Measurements from ENCODE around the gene DCAF5.

Gene DCAF5

GRCh38 chr14:69101331-69101826 is 51.5 kb downstream of the DCAF5 start:
- Histone ChIP-seq H4K8ac (ENCODE audit: low read depth, low read length) (no peak overlapping the region), H2AFZ (ENCODE audit: low read length) (no peak overlapping the region), H3K9me3 (replicated peaks in 1 of 2; ENCODE audit: control insufficient read depth in 2 of 2, insufficient read depth in 1 of 2, low read depth in 1 of 2, low read length in 2 of 2) (no peaks in the 10 kb centered on the region), H3K14ac (ENCODE audit: low read length) (no peak overlapping the region), H2BK120ac (ENCODE audit: low read depth, low read length) (no peak overlapping the region), H2BK12ac (ENCODE audit: low read length) (no peak overlapping the region), H3K4ac (ENCODE audit: low read length) (no peak overlapping the region), H3K4me1 (ENCODE audit: control insufficient read depth in 2 of 2, insufficient read depth in 1 of 2, low read depth in 1 of 2, low read length in 2 of 2) (peaks cover 7 to 12% of the 10 kb centered on the region in 2 donors), H3K4me2 (ENCODE audit: insufficient read depth, low read length, poor library complexity, severe bottlenecking) (no peak overlapping the region), H3K9ac (ENCODE audit: low read depth, low read length, poor library complexity) (no peak overlapping the region), H4K91ac (ENCODE audit: low read depth, low read length, poor library complexity) (no peak overlapping the region), H3K4me3 (ENCODE audit: low read length in 2 of 2) (no peak overlapping the region), H2BK15ac (ENCODE audit: low read length) (no peak overlapping the region), H3K79me1 (ENCODE audit: low read depth, low read length) (no peaks in the 10 kb centered on the region), H3K27ac (replicated peaks; ENCODE audit: low read length) (no peak overlapping the region), H3K18ac (ENCODE audit: low read length) (no peak overlapping the region), H3K27me3 (ENCODE audit: control insufficient read depth in 3 of 3, insufficient read depth in 3 of 3, low read depth in 1 of 3, low read length in 3 of 3) (no peaks in the 10 kb centered on the region), H2BK5ac (ENCODE audit: low read length) (no peak overlapping the region), H3K23ac (ENCODE audit: low read depth, low read length, poor library complexity) (no peak overlapping the region), H2AK5ac (ENCODE audit: low read depth, low read length) (no peak overlapping the region), H3K36me3 (replicated peaks in 1 of 2; ENCODE audit: control insufficient read depth in 2 of 2, insufficient read depth in 2 of 2, low read length in 2 of 2) (peaks cover 4 to 44% of the 10 kb centered on the region in 2 donors)
- DNase-seq (ENCODE audit: low spot score): no peak
- WGBS, 2 donors (ENCODE audit: extremely low coverage in 2 of 2, insufficient read length in 2 of 2, insufficient replicate concordance in 1 of 2): no CpG with 5 or more reads among the region's 4 CpGs

DNA sequence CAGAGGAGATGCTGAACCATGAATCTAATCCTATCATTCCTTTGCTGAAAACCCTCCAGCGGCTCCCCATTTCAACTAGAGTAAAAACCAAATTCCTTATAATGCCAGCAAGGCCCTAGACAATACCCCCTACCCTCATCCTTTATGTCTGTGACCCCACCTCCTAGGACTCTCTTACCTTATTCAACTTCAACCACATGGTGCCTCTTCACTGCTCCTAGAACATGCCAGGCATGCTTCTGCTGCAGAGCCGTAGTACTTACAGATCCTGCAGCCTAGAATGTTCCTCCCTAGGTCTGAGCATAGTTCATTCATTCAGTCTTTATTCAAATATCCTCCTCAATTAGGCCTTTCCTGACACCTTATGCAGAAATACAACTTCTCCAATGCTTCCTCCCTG is 54.9 kb downstream of the DCAF5 start:
- no peak overlapping the region for H4K8ac ChIP-seq (ENCODE audit: low read depth, low read length)
- DNase-seq (ENCODE audit: low spot score): no peak
- H3K18ac ChIP-seq (ENCODE audit: low read length): no peak overlapping the region
- no peaks in the 10 kb centered on the region for H3K27me3 ChIP-seq (ENCODE audit: control insufficient read depth in 3 of 3, insufficient read depth in 3 of 3, low read depth in 1 of 3, low read length in 3 of 3)
- H2AFZ ChIP-seq (ENCODE audit: low read length): no peak overlapping the region
- peaks cover 0 to 21% of the 10 kb centered on the region in 2 donors for H3K36me3 ChIP-seq (replicated peaks in 1 of 2; ENCODE audit: control insufficient read depth in 2 of 2, insufficient read depth in 2 of 2, low read length in 2 of 2)
- no peak overlapping the region for H3K23ac ChIP-seq (ENCODE audit: low read depth, low read length, poor library complexity)
- H2BK120ac ChIP-seq (ENCODE audit: low read depth, low read length): no peak overlapping the region
- no peaks in the 10 kb centered on the region for H3K9me3 ChIP-seq (replicated peaks in 1 of 2; ENCODE audit: control insufficient read depth in 2 of 2, insufficient read depth in 1 of 2, low read depth in 1 of 2, low read length in 2 of 2)
- no peak overlapping the region for H2AK5ac ChIP-seq (ENCODE audit: low read depth, low read length)
- no peak overlapping the region for H3K4ac ChIP-seq (ENCODE audit: low read length)
- H3K9ac ChIP-seq (ENCODE audit: low read depth, low read length, poor library complexity): no peak overlapping the region
- H3K4me2 ChIP-seq (ENCODE audit: insufficient read depth, low read length, poor library complexity, severe bottlenecking): no peak overlapping the region
- no CpG with 5 or more reads among the region's 2 CpGs for WGBS, 2 donors (ENCODE audit: extremely low coverage in 2 of 2, insufficient read length in 2 of 2, insufficient replicate concordance in 1 of 2)
- H3K4me1 ChIP-seq (ENCODE audit: control insufficient read depth in 2 of 2, insufficient read depth in 1 of 2, low read depth in 1 of 2, low read length in 2 of 2): peaks cover 20 to 23% of the 10 kb centered on the region in 2 donors
- H3K4me3 ChIP-seq (ENCODE audit: low read length in 2 of 2): no peak overlapping the region
- no peaks in the 10 kb centered on the region for H3K79me1 ChIP-seq (ENCODE audit: low read depth, low read length)
- no peak overlapping the region for H2BK15ac ChIP-seq (ENCODE audit: low read length)
- H4K91ac ChIP-seq (ENCODE audit: low read depth, low read length, poor library complexity): no peak overlapping the region
- H2BK12ac ChIP-seq (ENCODE audit: low read length): no peak overlapping the region
- H3K27ac ChIP-seq (replicated peaks; ENCODE audit: low read length): peak overlapping the region; percentile 25
- H3K14ac ChIP-seq (ENCODE audit: low read length): no peak overlapping the region
- no peak overlapping the region for H2BK5ac ChIP-seq (ENCODE audit: low read length)

GRCh38 chr14:69096781-69097475 is 56.0 kb downstream of the DCAF5 start:
- no peak overlapping the region for H2AFZ ChIP-seq (ENCODE audit: low read length)
- no peak overlapping the region for H2BK120ac ChIP-seq (ENCODE audit: low read depth, low read length)
- no peak for DNase-seq (ENCODE audit: low spot score)
- no peak overlapping the region for H4K8ac ChIP-seq (ENCODE audit: low read depth, low read length)
- H2BK5ac ChIP-seq (ENCODE audit: low read length): no peak overlapping the region
- peaks cover 20 to 23% of the 10 kb centered on the region in 2 donors for H3K4me1 ChIP-seq (ENCODE audit: control insufficient read depth in 2 of 2, insufficient read depth in 1 of 2, low read depth in 1 of 2, low read length in 2 of 2)
- H3K9me3 ChIP-seq (replicated peaks in 1 of 2; ENCODE audit: control insufficient read depth in 2 of 2, insufficient read depth in 1 of 2, low read depth in 1 of 2, low read length in 2 of 2): no peaks in the 10 kb centered on the region
- no peaks in the 10 kb centered on the region for H3K27me3 ChIP-seq (ENCODE audit: control insufficient read depth in 3 of 3, insufficient read depth in 3 of 3, low read depth in 1 of 3, low read length in 3 of 3)
- peaks cover 0 to 20% of the 10 kb centered on the region in 2 donors for H3K36me3 ChIP-seq (replicated peaks in 1 of 2; ENCODE audit: control insufficient read depth in 2 of 2, insufficient read depth in 2 of 2, low read length in 2 of 2)
- no peaks in the 10 kb centered on the region for H3K79me1 ChIP-seq (ENCODE audit: low read depth, low read length)
- H2BK12ac ChIP-seq (ENCODE audit: low read length): no peak overlapping the region
- H2BK15ac ChIP-seq (ENCODE audit: low read length): no peak overlapping the region
- H3K9ac ChIP-seq (ENCODE audit: low read depth, low read length, poor library complexity): no peak overlapping the region
- H4K91ac ChIP-seq (ENCODE audit: low read depth, low read length, poor library complexity): no peak overlapping the region
- H3K14ac ChIP-seq (ENCODE audit: low read length): no peak overlapping the region
- H3K4ac ChIP-seq (ENCODE audit: low read length): no peak overlapping the region
- WGBS, 2 donors (ENCODE audit: extremely low coverage in 2 of 2, insufficient read length in 2 of 2, insufficient replicate concordance in 1 of 2): no CpG with 5 or more reads among the region's 4 CpGs
- no peak overlapping the region for H3K27ac ChIP-seq (replicated peaks; ENCODE audit: low read length)
- no peak overlapping the region for H3K4me2 ChIP-seq (ENCODE audit: insufficient read depth, low read length, poor library complexity, severe bottlenecking)
- H3K18ac ChIP-seq (ENCODE audit: low read length): no peak overlapping the region
- no peak overlapping the region for H2AK5ac ChIP-seq (ENCODE audit: low read depth, low read length)
- H3K4me3 ChIP-seq (ENCODE audit: low read length in 2 of 2): no peak overlapping the region
- no peak overlapping the region for H3K23ac ChIP-seq (ENCODE audit: low read depth, low read length, poor library complexity)

GRCh38 chr14:69096246-69096645 is 56.7 kb downstream of the DCAF5 start:
- H2BK15ac ChIP-seq (ENCODE audit: low read length): no peak overlapping the region
- H3K4me3 ChIP-seq (ENCODE audit: low read length in 2 of 2): no peak overlapping the region
- no peak overlapping the region for H2BK120ac ChIP-seq (ENCODE audit: low read depth, low read length)
- H3K4me2 ChIP-seq (ENCODE audit: insufficient read depth, low read length, poor library complexity, severe bottlenecking): no peak overlapping the region
- no peak overlapping the region for H2AK5ac ChIP-seq (ENCODE audit: low read depth, low read length)
- H3K23ac ChIP-seq (ENCODE audit: low read depth, low read length, poor library complexity): no peak overlapping the region
- H3K14ac ChIP-seq (ENCODE audit: low read length): no peak overlapping the region
- H3K4ac ChIP-seq (ENCODE audit: low read length): no peak overlapping the region
- WGBS, 2 donors (ENCODE audit: extremely low coverage in 2 of 2, insufficient read length in 2 of 2, insufficient replicate concordance in 1 of 2): no CpG with 5 or more reads among the region's 4 CpGs
- no peaks in the 10 kb centered on the region for H3K79me1 ChIP-seq (ENCODE audit: low read depth, low read length)
- no peak overlapping the region for H3K18ac ChIP-seq (ENCODE audit: low read length)
- no peak overlapping the region for H4K91ac ChIP-seq (ENCODE audit: low read depth, low read length, poor library complexity)
- H4K8ac ChIP-seq (ENCODE audit: low read depth, low read length): no peak overlapping the region
- peaks cover 4 to 21% of the 10 kb centered on the region in 2 donors for H3K36me3 ChIP-seq (replicated peaks in 1 of 2; ENCODE audit: control insufficient read depth in 2 of 2, insufficient read depth in 2 of 2, low read length in 2 of 2)
- H2AFZ ChIP-seq (ENCODE audit: low read length): no peak overlapping the region
- peaks cover 20 to 23% of the 10 kb centered on the region in 2 donors for H3K4me1 ChIP-seq (ENCODE audit: control insufficient read depth in 2 of 2, insufficient read depth in 1 of 2, low read depth in 1 of 2, low read length in 2 of 2)
- H3K27ac ChIP-seq (replicated peaks; ENCODE audit: low read length): no peak overlapping the region
- no peak overlapping the region for H2BK12ac ChIP-seq (ENCODE audit: low read length)
- H3K9ac ChIP-seq (ENCODE audit: low read depth, low read length, poor library complexity): no peak overlapping the region
- no peak for DNase-seq (ENCODE audit: low spot score)
- no peaks in the 10 kb centered on the region for H3K9me3 ChIP-seq (replicated peaks in 1 of 2; ENCODE audit: control insufficient read depth in 2 of 2, insufficient read depth in 1 of 2, low read depth in 1 of 2, low read length in 2 of 2)
- no peak overlapping the region for H2BK5ac ChIP-seq (ENCODE audit: low read length)
- H3K27me3 ChIP-seq (ENCODE audit: control insufficient read depth in 3 of 3, insufficient read depth in 3 of 3, low read depth in 1 of 3, low read length in 3 of 3): no peaks in the 10 kb centered on the region

Measured in neuronal stem cell (in vitro differentiated cells).